Measurements from ENCODE around the gene CYP11A1.
"Not testable (repeated sequence)": the region's sequence is repeated elsewhere in the genome, so short reads cannot be mapped to it uniquely, and the experiment has no call there.

DNA sequence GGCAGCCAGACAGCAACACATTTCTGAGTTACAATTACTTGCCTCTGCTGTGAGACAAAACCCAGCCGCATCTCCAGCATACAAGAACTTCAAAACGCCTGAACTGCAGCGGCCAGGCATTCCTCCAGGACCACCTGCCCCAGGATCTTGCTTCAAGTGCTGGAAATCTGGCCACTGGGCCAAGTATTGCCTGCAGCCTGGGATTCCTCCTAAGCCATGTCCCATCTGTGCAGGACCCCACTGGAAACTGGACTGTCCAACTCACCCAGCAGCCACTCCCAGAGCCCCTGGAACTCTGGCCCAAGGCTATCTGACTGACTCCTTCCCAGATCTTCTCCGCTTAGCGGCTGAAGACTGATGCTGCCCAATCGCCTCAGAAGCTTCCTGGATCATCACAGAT lies 11.4 kb downstream of the CYP11A1 start:
- TF ChIP-seq, protein P1, sequence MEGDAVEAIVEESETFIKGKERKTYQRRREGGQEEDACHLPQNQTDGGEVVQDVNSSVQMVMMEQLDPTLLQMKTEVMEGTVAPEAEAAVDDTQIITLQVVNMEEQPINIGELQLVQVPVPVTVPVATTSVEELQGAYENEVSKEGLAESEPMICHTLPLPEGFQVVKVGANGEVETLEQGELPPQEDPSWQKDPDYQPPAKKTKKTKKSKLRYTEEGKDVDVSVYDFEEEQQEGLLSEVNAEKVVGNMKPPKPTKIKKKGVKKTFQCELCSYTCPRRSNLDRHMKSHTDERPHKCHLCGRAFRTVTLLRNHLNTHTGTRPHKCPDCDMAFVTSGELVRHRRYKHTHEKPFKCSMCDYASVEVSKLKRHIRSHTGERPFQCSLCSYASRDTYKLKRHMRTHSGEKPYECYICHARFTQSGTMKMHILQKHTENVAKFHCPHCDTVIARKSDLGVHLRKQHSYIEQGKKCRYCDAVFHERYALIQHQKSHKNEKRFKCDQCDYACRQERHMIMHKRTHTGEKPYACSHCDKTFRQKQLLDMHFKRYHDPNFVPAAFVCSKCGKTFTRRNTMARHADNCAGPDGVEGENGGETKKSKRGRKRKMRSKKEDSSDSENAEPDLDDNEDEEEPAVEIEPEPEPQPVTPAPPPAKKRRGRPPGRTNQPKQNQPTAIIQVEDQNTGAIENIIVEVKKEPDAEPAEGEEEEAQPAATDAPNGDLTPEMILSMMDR (conservative IDR thresholded peaks at IDR 0.05) = not testable (repeated sequence)
- TF ChIP-seq ZFX (IDR thresholded peaks at IDR 0.05) = not testable (repeated sequence)
